A549 treated with AZD9567 at 1 μM for 4 hours (cell line): ENCODE measurements around the gene SPTB. TPM values are rescaled to one million over a fixed set of nuclear protein-coding genes. Genes with fewer than 3 reads are reported as not detected.

Source experiments
- total RNA-seq: library from RNA; stranded (reverse); fragments of 200-300 nt; extraction: Qiagen RNA extraction; gene quantifications from 5 replicates; pipeline ENCODE4 v1.2.3, GENCODE V29; 2022; ENCODE audit not compliant: insufficient read depth

The SPTB gene
- 1.0 to 1.2 TPM (median 1.0 TPM) in 5 replicates for total RNA-seq

DNA sequence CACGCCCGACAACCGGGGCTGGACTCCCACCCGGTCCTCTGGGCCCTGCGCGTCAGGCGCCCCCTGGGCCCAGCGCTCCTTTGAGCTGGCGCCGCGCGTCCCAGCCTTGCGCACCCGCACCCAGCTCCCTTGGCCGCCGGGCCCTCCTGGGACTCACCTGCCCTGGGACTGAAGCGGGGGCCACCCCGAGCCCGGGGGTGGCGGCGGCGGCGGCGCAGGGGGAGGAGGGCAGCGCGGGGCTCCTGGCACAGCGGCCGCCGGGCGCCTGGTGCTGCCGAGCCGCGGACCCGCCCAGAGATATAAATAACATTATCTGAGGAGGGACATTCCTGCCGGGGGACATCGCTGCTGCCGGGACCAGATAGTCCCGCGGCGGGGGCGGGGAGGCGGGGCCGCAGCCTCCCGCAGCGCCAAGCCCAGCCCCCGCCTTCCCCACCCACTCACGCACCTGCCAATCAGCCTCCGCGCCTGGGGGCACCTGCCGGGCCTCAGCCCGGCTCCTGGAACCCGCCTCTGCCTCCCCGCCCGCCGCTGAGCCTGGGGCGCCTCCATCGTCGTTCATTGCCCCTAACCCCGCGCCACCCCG, at the start of gene SPTB:
Gene SPTB (minus strand): TSS at position 273 of the 586 bp plus-strand sequence. CDS start 56,813 bp downstream, outside the sequence.

DNA sequence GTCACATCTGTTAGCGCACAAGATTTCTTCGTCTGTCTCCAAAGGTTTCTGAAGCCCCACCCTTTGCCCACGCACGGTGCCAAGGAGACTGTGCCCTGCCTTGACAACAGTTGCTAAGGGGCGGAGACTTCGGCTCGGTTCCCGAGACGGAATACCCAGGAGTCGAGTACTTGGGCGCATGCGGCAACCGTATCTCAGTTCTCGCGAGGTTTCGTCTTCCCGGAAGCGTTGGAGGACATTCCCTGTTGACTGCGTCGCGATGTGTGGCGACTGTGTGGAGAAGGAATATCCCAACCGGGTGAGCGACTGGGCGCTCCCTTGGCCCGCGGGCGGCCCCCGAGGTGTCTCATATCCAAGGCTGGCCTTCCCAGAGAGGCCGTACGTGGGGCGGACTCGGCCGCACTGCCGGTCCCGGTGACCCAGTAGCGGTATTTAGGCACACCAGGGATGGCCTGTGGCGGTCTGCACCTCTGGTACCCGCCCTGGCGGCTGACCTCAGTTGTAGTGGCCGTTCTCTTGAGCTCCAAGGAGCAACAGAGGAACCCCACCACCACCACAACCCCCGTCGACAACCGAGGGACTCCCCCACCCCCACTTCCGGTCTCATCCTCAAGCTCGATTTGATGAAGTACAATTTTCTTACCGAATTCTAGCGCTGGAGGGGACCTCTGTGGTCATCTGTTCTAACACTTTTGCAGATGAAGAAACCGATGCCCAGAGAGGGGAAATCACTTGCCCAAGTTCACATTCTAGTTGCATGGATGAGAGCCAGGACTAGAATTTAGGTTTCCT, 34.7 kb upstream of the SPTB start, which contains the start of gene CHURC1:
Gene CHURC1 (plus strand): TSS at position 219 of the 792 bp plus-strand sequence. CDS start 41 bp downstream, at position 260.

DNA sequence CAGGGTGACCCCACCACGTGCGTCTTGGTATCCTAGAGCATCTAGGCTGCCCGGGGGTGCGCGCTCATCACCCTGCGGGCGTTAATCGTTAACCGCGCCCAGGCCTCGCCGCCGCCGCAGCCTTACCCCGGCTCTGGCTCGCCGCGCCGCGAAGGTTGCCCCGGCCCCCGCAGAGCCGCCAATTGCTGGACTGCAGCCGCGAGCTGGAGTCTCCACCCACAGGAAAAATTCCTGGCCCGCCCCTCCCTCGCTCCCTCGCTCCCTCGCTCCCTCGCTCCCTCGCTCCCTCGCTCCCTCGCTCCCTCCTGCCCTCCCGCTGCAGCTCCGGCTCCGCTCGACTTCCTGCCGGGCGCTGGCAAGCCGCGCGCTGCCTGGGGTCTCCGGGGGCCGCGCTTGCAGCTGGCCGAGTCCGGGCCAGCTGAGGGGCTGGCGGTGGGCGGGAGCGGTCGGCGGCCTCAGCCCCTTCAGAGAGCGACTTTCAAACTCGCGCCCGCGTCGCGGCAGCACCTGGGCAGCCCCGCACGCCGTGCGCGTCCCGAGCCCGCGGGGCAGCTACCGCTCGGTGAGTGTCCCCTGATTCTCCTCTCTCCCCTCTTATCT, 175.5 kb downstream of the SPTB start, which contains the start of gene PLEKHG3:
Gene PLEKHG3 (plus strand): TSS at position 282 of the 600 bp plus-strand sequence. CDS start 23,208 bp downstream, outside the sequence.

Other genes starting within 250 kb of the SPTB start
- 19.5 to 28.7 TPM (median 27.1 TPM) in 5 replicates for gene PLEKHG3, start 175.5 kb downstream of the SPTB start, total RNA-seq
- gene CHURC1, start 34.5 kb upstream of the SPTB start, total RNA-seq, result 76.9 to 109 TPM (median 80.6 TPM) in 5 replicates
- gene GPX2, start 62.8 kb upstream of the SPTB start, total RNA-seq, result 162 to 296 TPM (median 187 TPM) in 5 replicates
- 16.3 to 20.0 TPM (median 17.4 TPM) in 5 replicates for gene RAB15, start 92.4 kb upstream of the SPTB start, total RNA-seq
- 21.1 to 29.9 TPM (median 22.7 TPM) in 5 replicates for gene FNTB, start 107.0 kb upstream of the SPTB start, total RNA-seq
- gene MAX, start 222.6 kb upstream of the SPTB start, total RNA-seq, result 54.8 to 71.3 TPM (median 57.1 TPM) in 5 replicates